Spinal cord (tissue), 10 donors: Measurements from ENCODE around the gene TMPRSS6. TPM values are rescaled to one million over a fixed set of nuclear protein-coding genes. Genes with fewer than 3 reads are reported as not detected.

Source experiments
- DNase-seq, 6 donors: peaks; one replicate each; pipeline versions ENCODE4 v3.0.0 to v3.0.0-alpha.2; 2013 to 2015; ENCODE audit warnings: low spot score in 6 of 6, low read depth in 4 of 6
- H3K27ac ChIP-seq: one replicate; pipeline ENCODE4 v1.5.1; 2013; ENCODE audit warnings: low read depth, low read length, control low read depth
- H3K27me3 ChIP-seq: one replicate; pipeline ENCODE4 v1.6.1; 2013; ENCODE audit warnings: low read length; ENCODE audit not compliant: control insufficient read depth, insufficient read depth
- H3K36me3 ChIP-seq: one replicate; pipeline ENCODE4 v1.6.1; 2013; ENCODE audit warnings: low read length; ENCODE audit not compliant: control insufficient read depth, insufficient read depth
- H3K4me1 ChIP-seq: one replicate; pipeline ENCODE4 v1.6.1; 2013; ENCODE audit warnings: low read length; ENCODE audit not compliant: control insufficient read depth, insufficient read depth
- H3K4me3 ChIP-seq: one replicate; pipeline ENCODE4 v1.5.1; 2013; ENCODE audit warnings: low read depth, low read length, control low read depth
- H3K9me3 ChIP-seq: one replicate; pipeline ENCODE4 v1.6.1; 2013; ENCODE audit warnings: low read length; ENCODE audit not compliant: control insufficient read depth, insufficient read depth
- WGBS: methylation state at CpG from one replicate; pipeline ENCODE4 v1.1.5; 2013; ENCODE audit warnings: missing lambda C conversion rate; ENCODE audit not compliant: insufficient coverage; 5-methylcytosine and 5-hydroxymethylcytosine counted together
- polyA plus RNA-seq, 2 donors: library from polyadenylated mRNA; unstranded; fragments of 120-200 nt; gene quantifications; one replicate each; pipeline ENCODE4 v1.2.1, GENCODE V29; 2013; ENCODE audit not compliant: insufficient read length in 2 of 2
- total RNA-seq, 2 donors: library from RNA; depleted of rRNA in 1 of 2; stranded (reverse); fragments of 120-200 nt in 1 of 2; fragments of >200 nt in 1 of 2; gene quantifications; one replicate each; pipeline versions ENCODE4 v1.2.3 to v1.2.4, GENCODE V29; 2013 to 2014
- donor health status: healthy.

TMPRSS6 gene
- total and polyA plus RNA-seq, 4 donors, result 0.13 to 0.24 (median 0.17) TPM; not detected in 1

DNA sequence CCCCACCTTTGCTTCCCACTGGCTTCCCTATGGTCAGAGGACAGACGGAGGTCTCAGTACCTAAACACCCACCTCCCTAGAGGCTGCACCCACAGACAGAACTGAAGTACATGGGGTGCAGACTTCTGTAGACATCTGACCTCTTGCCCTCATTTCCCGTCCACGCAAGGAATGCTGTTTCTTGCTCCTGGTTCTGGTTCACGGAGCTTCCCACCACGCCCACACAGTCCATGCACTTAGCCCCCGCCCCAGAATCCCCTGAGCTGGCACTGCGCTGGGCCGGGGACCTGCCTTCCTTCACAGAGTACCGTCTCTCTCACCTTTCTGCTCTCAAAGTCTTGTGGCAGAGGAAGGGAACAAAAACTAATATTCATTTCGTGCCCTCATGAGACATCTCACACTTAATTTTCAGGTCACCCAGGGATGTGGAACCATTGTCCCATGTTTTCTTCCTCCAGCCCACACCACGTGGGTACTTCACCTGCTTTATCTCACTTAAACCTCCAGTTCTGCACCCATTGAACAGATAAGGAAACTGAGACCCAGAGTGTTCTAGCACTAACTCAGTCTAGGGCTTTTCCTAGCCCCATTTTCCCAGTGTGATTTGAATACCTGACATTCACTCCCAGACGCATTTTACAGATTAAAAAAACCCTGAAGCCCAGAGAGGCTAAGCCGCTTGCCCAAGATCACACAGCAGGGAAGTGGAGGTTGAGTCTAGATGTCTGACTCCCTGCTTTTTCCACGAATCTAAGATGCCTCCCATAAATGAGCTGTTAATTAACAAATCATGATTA, 5.7 kb downstream of the TMPRSS6 start:
- Histone ChIP-seq H3K36me3 (no peaks in the 10 kb centered on the region), H3K4me1 (peaks cover 22% of the 10 kb centered on the region), H3K27ac (no peak overlapping the region), H3K9me3 (no peaks in the 10 kb centered on the region), H3K4me3 (no peak overlapping the region), H3K27me3 (no peaks in the 10 kb centered on the region)
- WGBS, result 79% methylated on average over 13 of the region's 14 CpGs
- DNase-seq, result no peak

DNA sequence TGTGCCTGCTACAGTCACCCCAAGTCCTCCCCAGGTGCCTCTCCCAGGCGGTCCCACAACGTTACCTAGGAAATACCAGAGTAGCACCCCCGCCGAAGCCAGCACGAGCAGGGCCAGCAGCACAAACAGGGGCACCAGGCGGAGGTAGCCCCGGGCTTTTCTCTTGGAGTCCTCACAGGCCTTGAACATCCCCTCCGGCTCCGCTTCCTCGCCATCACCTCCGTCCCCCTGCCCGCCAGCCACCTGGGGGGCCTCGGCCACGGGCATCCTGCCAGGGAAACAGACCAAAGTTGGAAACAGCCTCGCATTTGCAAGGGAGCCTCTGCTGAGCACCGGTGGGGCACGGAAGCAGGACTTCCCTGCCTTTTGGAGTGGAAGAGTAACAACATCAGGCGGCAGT, 6.4 kb downstream of the TMPRSS6 start:
- no peaks in the 10 kb centered on the region for H3K9me3 ChIP-seq
- peaks cover 2% of the 10 kb centered on the region for H3K27me3 ChIP-seq
- DNase-seq, result no peak
- H3K27ac ChIP-seq, result no peak overlapping the region
- H3K4me3 ChIP-seq, result no peak overlapping the region
- H3K36me3 ChIP-seq, result no peaks in the 10 kb centered on the region
- 49% methylated on average over 17 of the region's 18 CpGs for WGBS
- H3K4me1 ChIP-seq, result peaks cover 22% of the 10 kb centered on the region

DNA sequence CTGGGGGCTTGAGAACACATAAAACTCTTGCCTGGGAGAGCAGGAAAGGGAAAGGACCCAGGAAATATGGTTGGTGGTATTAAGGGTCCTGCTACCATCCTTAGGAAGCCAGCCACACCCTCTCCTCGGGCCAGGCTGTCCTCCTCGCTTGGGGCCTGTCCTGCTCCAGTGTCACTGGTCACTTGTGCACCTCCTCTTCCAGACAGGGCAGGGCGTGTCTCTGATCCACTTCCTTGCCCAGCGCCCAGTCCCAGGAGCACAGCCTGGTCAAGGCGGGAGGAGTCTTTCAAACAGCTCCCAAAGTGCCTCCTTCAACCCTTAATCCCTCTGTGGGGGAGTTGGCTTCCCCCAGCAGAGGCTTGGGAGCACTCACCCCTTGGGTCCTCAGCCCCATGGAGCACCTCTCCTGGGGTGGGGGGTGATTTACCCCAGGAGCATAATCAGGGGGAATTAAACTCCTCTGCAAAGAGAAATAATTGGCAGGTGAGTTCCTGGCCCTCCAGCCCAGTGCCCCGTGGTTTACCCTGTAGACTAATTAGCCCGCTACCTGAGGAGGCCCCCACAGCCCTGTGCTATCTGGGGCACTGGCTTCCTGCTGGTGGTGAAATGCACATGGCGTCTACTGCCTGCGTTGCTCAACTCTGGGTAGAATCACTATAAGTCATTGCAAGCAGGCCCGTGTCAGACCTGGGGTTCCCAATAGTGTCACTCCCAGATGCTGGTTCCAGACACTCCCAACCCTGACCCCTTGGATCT, 8.0 kb downstream of the TMPRSS6 start:
- WGBS, result 82% methylated on average over 8 of the region's 10 CpGs

DNA sequence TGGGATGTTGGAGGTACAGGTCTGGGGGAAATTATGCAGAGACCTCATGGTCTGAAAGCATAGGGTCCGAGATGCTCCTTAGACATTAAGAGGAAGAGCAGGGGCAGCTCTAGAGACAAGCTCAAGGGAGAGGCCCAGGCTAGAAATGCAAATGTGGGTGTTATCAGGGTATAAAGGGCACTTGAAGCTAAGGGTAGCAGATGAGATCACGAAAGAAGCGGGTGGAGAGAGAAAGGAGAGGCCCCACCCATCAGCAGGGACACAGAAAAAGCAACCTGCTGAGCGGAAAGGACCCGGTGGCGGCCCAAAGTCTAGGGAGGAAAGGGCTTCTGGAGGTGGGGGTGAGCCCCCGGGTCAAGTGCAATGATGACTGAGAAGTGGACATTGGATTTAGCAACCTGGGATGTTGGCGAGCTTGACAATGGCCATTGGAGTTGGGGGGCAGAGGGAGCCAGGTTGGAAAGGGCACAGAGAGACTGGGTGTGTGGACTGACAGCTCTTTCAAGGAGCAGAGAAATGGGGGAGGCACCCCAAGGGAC, 8.9 kb downstream of the TMPRSS6 start:
- H3K36me3 ChIP-seq, result no peaks in the 10 kb centered on the region
- peaks cover 27% of the 10 kb centered on the region for H3K4me1 ChIP-seq
- H3K27me3 ChIP-seq, result peaks cover 6% of the 10 kb centered on the region
- H3K27ac ChIP-seq, result no peak overlapping the region
- no peak for DNase-seq
- no peak overlapping the region for H3K4me3 ChIP-seq
- 74% methylated on average over 8 of the region's 8 CpGs for WGBS
- no peaks in the 10 kb centered on the region for H3K9me3 ChIP-seq

More for the DNA sequence above, 8.0 kb downstream of the TMPRSS6 start:
- peaks cover 6% of the 10 kb centered on the region for H3K27me3 ChIP-seq
- H3K36me3 ChIP-seq, result no peaks in the 10 kb centered on the region
- DNase-seq, result no peak
- H3K4me3 ChIP-seq, result no peak overlapping the region
- no peak overlapping the region for H3K27ac ChIP-seq
- H3K9me3 ChIP-seq, result no peaks in the 10 kb centered on the region
- peaks cover 27% of the 10 kb centered on the region for H3K4me1 ChIP-seq

DNA sequence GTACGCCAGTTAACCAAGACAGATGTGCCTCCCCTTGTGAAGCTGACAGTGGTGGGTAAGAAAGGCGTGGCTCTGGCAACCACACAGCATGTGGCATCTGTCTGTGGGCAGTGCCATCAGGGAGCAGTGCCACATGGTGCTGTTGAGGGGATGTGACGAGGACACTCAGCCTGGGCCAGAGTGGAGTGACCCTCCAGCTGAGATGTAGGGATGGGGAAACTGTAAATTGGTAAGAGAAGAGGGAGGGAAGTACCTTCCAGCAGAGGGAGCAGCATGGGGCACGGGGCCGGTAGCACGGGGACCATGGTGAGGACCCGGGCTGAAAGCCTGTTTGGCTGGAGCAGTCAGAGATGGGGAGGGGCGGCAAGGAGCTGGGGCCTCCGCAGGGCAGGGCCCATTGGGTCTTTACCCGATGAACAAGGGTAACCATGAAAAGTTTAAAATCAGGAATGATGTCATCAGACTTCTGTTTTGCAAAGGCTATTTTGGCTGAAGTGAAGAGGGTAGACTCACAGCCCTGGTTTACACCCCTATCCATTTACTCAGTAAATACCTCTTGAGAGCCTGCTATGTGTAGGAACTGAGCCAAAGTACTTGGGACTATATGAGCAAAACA, 10.4 kb downstream of the TMPRSS6 start:
- H3K9me3 ChIP-seq, result no peaks in the 10 kb centered on the region
- peak in 1 of 6 donors; percentile 27 for DNase-seq
- H3K27ac ChIP-seq, result no peak overlapping the region
- H3K4me3 ChIP-seq, result no peak overlapping the region
- H3K27me3 ChIP-seq, result peaks cover 8% of the 10 kb centered on the region
- H3K36me3 ChIP-seq, result no peaks in the 10 kb centered on the region
- WGBS, result 62% methylated on average over 9 of the region's 10 CpGs
- H3K4me1 ChIP-seq, result peaks cover 27% of the 10 kb centered on the region

DNA sequence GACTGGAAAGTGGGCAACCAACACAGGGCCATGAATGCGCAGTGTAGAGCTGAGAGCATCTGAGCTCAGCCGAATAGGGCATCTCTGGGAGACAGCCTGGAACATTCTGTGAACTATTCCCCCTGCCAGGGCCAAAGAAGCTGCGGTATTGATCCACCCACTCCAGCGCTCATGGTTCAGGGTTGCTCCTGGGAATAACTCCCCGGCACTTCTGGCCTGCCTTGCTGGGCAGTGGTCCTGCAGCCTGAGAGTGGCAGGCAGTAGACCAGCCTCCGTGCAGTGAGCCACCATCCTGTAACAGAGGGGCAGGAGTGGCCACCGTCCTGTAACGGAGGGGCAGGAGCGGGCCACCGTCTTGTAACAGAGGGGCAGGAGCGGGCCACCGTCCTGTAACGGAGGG, 12.2 kb downstream of the TMPRSS6 start:
- 82% methylated on average over 10 of the region's 13 CpGs for WGBS
- H3K36me3 ChIP-seq, result no peaks in the 10 kb centered on the region
- no peaks in the 10 kb centered on the region for H3K9me3 ChIP-seq
- no peak overlapping the region for H3K4me3 ChIP-seq
- no peak overlapping the region for H3K27ac ChIP-seq
- peaks cover 8% of the 10 kb centered on the region for H3K27me3 ChIP-seq
- H3K4me1 ChIP-seq, result peaks cover 12% of the 10 kb centered on the region
- no peak for DNase-seq

DNA sequence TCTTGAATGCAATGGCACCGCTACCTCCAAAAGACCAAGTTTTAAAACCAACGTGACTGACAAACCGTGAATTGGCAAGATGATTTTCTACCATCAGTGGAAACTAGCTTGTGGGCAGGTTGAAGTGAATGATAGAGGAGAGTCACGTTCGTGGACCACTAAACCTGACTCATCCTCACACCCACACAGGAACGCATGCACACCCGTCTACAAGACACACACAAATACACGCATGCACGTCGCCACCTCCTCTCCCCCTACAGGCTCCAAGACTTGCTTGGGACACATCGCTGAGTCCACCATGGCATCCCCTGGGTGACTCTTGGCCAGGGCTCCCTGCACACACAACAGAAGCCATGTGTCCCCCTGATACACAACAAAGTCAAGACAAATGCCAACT, 14.4 kb downstream of the TMPRSS6 start:
- DNase-seq, result no peak
- 86% methylated on average over 6 of the region's 11 CpGs for WGBS
- Histone ChIP-seq H3K27me3 (peaks cover 8% of the 10 kb centered on the region), H3K27ac (no peak overlapping the region), H3K9me3 (no peaks in the 10 kb centered on the region), H3K36me3 (no peaks in the 10 kb centered on the region), H3K4me1 (peaks cover 7% of the 10 kb centered on the region), H3K4me3 (no peak overlapping the region)

DNA sequence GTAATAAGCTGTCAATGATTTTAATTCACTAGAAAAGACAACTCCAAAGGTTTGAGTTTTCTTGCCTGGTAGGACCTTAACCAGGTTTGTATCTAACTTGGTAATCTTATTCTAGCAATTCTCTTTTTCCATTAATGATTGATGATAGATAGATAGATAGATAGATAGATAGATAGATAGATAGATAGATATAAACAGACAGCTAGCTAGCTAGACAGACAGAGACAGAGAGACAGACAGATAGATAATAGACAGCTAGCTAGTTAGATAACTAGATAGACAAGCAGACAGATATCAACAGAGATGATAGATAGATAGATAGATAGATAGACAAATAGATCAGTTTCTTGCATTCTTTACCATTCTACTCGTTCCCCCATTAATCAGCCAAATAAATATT, 15.3 kb downstream of the TMPRSS6 start:
- WGBS, result no CpG with 5 or more reads among the region's 1 CpG
- DNase-seq, result no peak

DNA sequence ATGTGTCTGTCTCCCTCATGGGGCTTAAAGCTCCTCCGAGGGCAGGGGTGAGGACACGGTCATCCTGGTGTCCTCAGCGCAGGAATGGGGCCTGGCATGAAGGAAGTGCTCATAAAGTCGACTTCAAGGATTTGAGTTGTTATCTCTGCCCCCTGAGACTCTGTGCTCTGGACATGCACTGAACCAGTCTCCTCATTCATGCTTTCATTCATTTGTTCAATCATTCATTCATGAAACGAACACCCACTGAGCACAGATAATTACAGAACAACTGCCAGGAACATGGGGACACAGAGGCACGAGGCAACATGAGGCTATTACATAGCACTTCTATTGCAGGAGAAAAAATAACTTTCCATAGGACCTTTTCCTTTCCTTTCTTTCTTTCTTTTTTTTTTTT, 16.5 kb downstream of the TMPRSS6 start:
- Histone ChIP-seq H3K36me3 (no peaks in the 10 kb centered on the region), H3K4me3 (no peak overlapping the region), H3K27ac (no peak overlapping the region), H3K4me1 (peaks cover 7% of the 10 kb centered on the region), H3K27me3 (peaks cover 6% of the 10 kb centered on the region), H3K9me3 (no peaks in the 10 kb centered on the region)
- no peak for DNase-seq
- 73% methylated on average over 3 of the region's 6 CpGs for WGBS

More for the DNA sequence above, 15.3 kb downstream of the TMPRSS6 start:
- Histone ChIP-seq H3K9me3 (no peaks in the 10 kb centered on the region), H3K27ac (no peak overlapping the region), H3K27me3 (peaks cover 8% of the 10 kb centered on the region), H3K4me1 (peaks cover 7% of the 10 kb centered on the region), H3K4me3 (no peak overlapping the region), H3K36me3 (no peaks in the 10 kb centered on the region)
